GM19238 (cell line): ENCODE data around the gene CNTNAP2.

Source experiments
- DNase-seq: peaks from one replicate; pipeline ENCODE4 v3.0.0; 2011; ENCODE audit warnings: low spot score; ENCODE audit not compliant: insufficient read length

Gene CNTNAP2

GRCh38 chr7:148121847-148122246 lies 2005.2 kb downstream of the CNTNAP2 start:
- DNase-seq: no peak

GRCh38 chr7:148124477-148124876 lies 2007.9 kb downstream of the CNTNAP2 start:
- no peak for DNase-seq

GRCh38 chr7:148127374-148127773 lies 2010.8 kb downstream of the CNTNAP2 start:
- no peak for DNase-seq

GRCh38 chr7:148129023-148129422 lies 2012.4 kb downstream of the CNTNAP2 start:
- no peak for DNase-seq

- DNase-seq: no peak
Observed at GRCh38 chr7:148135116-148135515, 2018.5 kb downstream of the CNTNAP2 start.

GRCh38 chr7:148135997-148136396 lies 2019.4 kb downstream of the CNTNAP2 start:
- DNase-seq: no peak

GRCh38 chr7:148142660-148143248 lies 2026.2 kb downstream of the CNTNAP2 start:
- no peak for DNase-seq

GRCh38 chr7:148144827-148145226 lies 2028.2 kb downstream of the CNTNAP2 start:
- no peak for DNase-seq

GRCh38 chr7:148146346-148146745 lies 2029.7 kb downstream of the CNTNAP2 start:
- no peak for DNase-seq

- no peak for DNase-seq
Observed at GRCh38 chr7:148147438-148147837, 2030.8 kb downstream of the CNTNAP2 start.

GRCh38 chr7:148148456-148148855 lies 2031.9 kb downstream of the CNTNAP2 start:
- DNase-seq: no peak

GRCh38 chr7:148149730-148150129 lies 2033.1 kb downstream of the CNTNAP2 start:
- DNase-seq: no peak

GRCh38 chr7:148151778-148152177 lies 2035.2 kb downstream of the CNTNAP2 start:
- no peak for DNase-seq

GRCh38 chr7:148153616-148154284 lies 2037.1 kb downstream of the CNTNAP2 start:
- DNase-seq: no peak

- no peak for DNase-seq
Observed at GRCh38 chr7:148155000-148155399, 2038.4 kb downstream of the CNTNAP2 start.

GRCh38 chr7:148155826-148156225 lies 2039.2 kb downstream of the CNTNAP2 start:
- DNase-seq: no peak

- no peak for DNase-seq
Observed at GRCh38 chr7:148156233-148156632, 2039.6 kb downstream of the CNTNAP2 start.

- DNase-seq: no peak
Observed at GRCh38 chr7:148159331-148159730, 2042.7 kb downstream of the CNTNAP2 start.

GRCh38 chr7:148161776-148162175 lies 2045.2 kb downstream of the CNTNAP2 start:
- DNase-seq: no peak

GRCh38 chr7:148162808-148163207 lies 2046.2 kb downstream of the CNTNAP2 start:
- DNase-seq: no peak

GRCh38 chr7:148163246-148163645 lies 2046.6 kb downstream of the CNTNAP2 start:
- DNase-seq: no peak

GRCh38 chr7:148172920-148173319 lies 2056.3 kb downstream of the CNTNAP2 start:
- no peak for DNase-seq

GRCh38 chr7:148173369-148173768 lies 2056.8 kb downstream of the CNTNAP2 start:
- DNase-seq: no peak
